ENCODE data around the gene MYH9. TPM values are rescaled to one million over a fixed set of nuclear protein-coding genes. Genes with fewer than 3 reads are reported as not detected.

Gene MYH9
- total RNA-seq, 2 experiments from 2014 or later: 624 to 679 TPM

- H3K4me3 Mint-ChIP-seq: peak overlapping the region; percentile 69
- no peaks in the 10 kb centered on the region for H3K27me3 Mint-ChIP-seq
- no peaks in the 10 kb centered on the region for H3K9me3 Mint-ChIP-seq
- H3K36me3 Mint-ChIP-seq (ENCODE audit: low read depth): peaks cover 61% of the 10 kb centered on the region
- intact Hi-C loops (cut with micrococcal nuclease): loop anchor here (5.0 kb wide), 1 partner anchor 85 kb away; no protein-coding TSS in a partner anchor
- peaks cover 95% of the 10 kb centered on the region for H3K4me1 Mint-ChIP-seq (ENCODE audit: low read depth)
- TF ChIP-seq CTCF (IDR thresholded peaks at IDR 0.05): no peak
- ChIA-PET POLR2A (interaction anchor here (1.1 to 42.1 kb wide), 4 partner anchors 9 to 26 kb away, joined by 5 to 1125 read pairs (median 40); no protein-coding TSS in a partner anchor), CTCF (interaction anchor here (0.7 to 2.3 kb wide), 7 partner anchors 11 to 89 kb away, joined by 3 to 10 read pairs (median 4); no protein-coding TSS in a partner anchor)
- ATAC-seq: no peak
- no peak for DNase-seq
- peak overlapping the region; percentile 98 for H3K27ac Mint-ChIP-seq
These were observed 20.7 kb downstream of the MYH9 start for GRCh38 chr22:36367066-36367465.

- ATAC-seq: no peak
- Mint-ChIP-seq H3K4me3 (peak overlapping the region; percentile 69), H3K4me1 (ENCODE audit: low read depth) (peaks cover 95% of the 10 kb centered on the region), H3K27ac (peak overlapping the region; percentile 98), H3K9me3 (no peaks in the 10 kb centered on the region), H3K36me3 (ENCODE audit: low read depth) (peaks cover 62% of the 10 kb centered on the region), H3K27me3 (no peaks in the 10 kb centered on the region)
- TF ChIP-seq CTCF (IDR thresholded peaks at IDR 0.05): no peak
- peak; percentile 67 for DNase-seq
- POLR2A ChIA-PET: interaction anchor here (1.1 to 42.1 kb wide), 4 partner anchors 10 to 26 kb away, joined by 5 to 1125 read pairs (median 40); no protein-coding TSS in a partner anchor
- CTCF ChIA-PET: interaction anchor here (0.7 to 4.0 kb wide), 5 partner anchors 11 to 65 kb away, joined by 3 to 28 read pairs (median 8); no protein-coding TSS in a partner anchor
- intact Hi-C loops (cut with micrococcal nuclease): loop anchor here (5.0 kb wide), 1 partner anchor 86 kb away; no protein-coding TSS in a partner anchor
These were observed 21.5 kb downstream of the MYH9 start for GRCh38 chr22:36366291-36366708.

GRCh38 chr22:36365020-36365411 is 22.8 kb downstream of the MYH9 start:
- intact Hi-C loops (cut with micrococcal nuclease): loop anchor here (5.0 kb wide), 1 partner anchor 87 kb away; no protein-coding TSS in a partner anchor
- peak overlapping the region; percentile 98 for H3K27ac Mint-ChIP-seq
- H3K36me3 Mint-ChIP-seq (ENCODE audit: low read depth): peaks cover 57% of the 10 kb centered on the region
- no peak for TF ChIP-seq CTCF (IDR thresholded peaks at IDR 0.05)
- H3K27me3 Mint-ChIP-seq: no peaks in the 10 kb centered on the region
- POLR2A ChIA-PET: interaction anchor here (0.9 to 42.1 kb wide), 3 partner anchors 11 to 24 kb away, joined by 3 to 1125 read pairs (median 73); no protein-coding TSS in a partner anchor
- ATAC-seq (peak; percentile 88), DNase-seq (peak; percentile 97)
- peak overlapping the region; percentile 69 for H3K4me3 Mint-ChIP-seq
- peaks cover 93% of the 10 kb centered on the region for H3K4me1 Mint-ChIP-seq (ENCODE audit: low read depth)
- no peaks in the 10 kb centered on the region for H3K9me3 Mint-ChIP-seq
- CTCF ChIA-PET: interaction anchor here (1.0 to 4.0 kb wide), 16 partner anchors 10 to 126 kb away, joined by 3 to 28 read pairs (median 6); partner anchors contain the start of genes APOL2 and MYH9

- ChIA-PET CTCF (interaction anchor here (1.0 to 4.0 kb wide), 17 partner anchors 11 to 125 kb away, joined by 3 to 28 read pairs (median 5); partner anchors contain the start of genes APOL2 and MYH9), POLR2A (interaction anchor here (0.8 to 42.1 kb wide), 7 partner anchors 12 to 101 kb away, joined by 3 to 1125 read pairs (median 4); no protein-coding TSS in a partner anchor)
- DNase-seq: no peak
- TF ChIP-seq CTCF (IDR thresholded peaks at IDR 0.05): no peak
- Mint-ChIP-seq H3K9me3 (no peaks in the 10 kb centered on the region), H3K4me3 (peak overlapping the region; percentile 69), H3K27ac (peak overlapping the region; percentile 98), H3K27me3 (no peaks in the 10 kb centered on the region), H3K4me1 (ENCODE audit: low read depth) (peaks cover 93% of the 10 kb centered on the region), H3K36me3 (ENCODE audit: low read depth) (peaks cover 57% of the 10 kb centered on the region)
- ATAC-seq: no peak
- intact Hi-C loops (cut with micrococcal nuclease): loop anchor here (5.0 kb wide), 1 partner anchor 88 kb away; no protein-coding TSS in a partner anchor
These were observed 23.3 kb downstream of the MYH9 start for GRCh38 chr22:36364255-36365019.
